Fibroblast of lung (primary cell): ENCODE data around the gene PCBD1.

Source experiments
- CTCF ChIP-seq, 2 donors: IDR thresholded peaks in 1 of 2; conservative IDR thresholded peaks in 1 of 2; 1 replicate in 1 of 2; 2 replicates in 1 of 2; pipeline ENCODE4 v1.5.1; 2011 to 2012; ENCODE audit warnings: low read length in 2 of 2, control low read depth in 1 of 2, inconsistent platforms in 1 of 2, low read depth in 1 of 2, mild to moderate bottlenecking in 1 of 2
- EZH2 ChIP-seq: IDR thresholded peaks from 2 replicates; pipeline ENCODE4 v1.5.1; 2012; ENCODE audit warnings: low read length, control low read depth, mild to moderate bottlenecking; ENCODE audit errors: missing control alignments

- TF ChIP-seq CTCF (conservative IDR thresholded peaks at IDR 0.05 in 1 of 2, IDR thresholded peaks at IDR 0.05 in 1 of 2; ENCODE audit: low read depth in 1 of 2, low read length in 2 of 2) (no peak), EZH2 (no peak)
Measured at GRCh38 chr10:70916241-70916640, 27.9 kb upstream of the PCBD1 start.
